ENCODE measurements around the gene COL28A1. TPM values are rescaled to one million over a fixed set of nuclear protein-coding genes. Genes with fewer than 3 reads are reported as not detected.

COL28A1 gene
- total and polyA plus RNA-seq, 2 experiments from 2014 or later: 0.31 to 0.70 TPM

DNA sequence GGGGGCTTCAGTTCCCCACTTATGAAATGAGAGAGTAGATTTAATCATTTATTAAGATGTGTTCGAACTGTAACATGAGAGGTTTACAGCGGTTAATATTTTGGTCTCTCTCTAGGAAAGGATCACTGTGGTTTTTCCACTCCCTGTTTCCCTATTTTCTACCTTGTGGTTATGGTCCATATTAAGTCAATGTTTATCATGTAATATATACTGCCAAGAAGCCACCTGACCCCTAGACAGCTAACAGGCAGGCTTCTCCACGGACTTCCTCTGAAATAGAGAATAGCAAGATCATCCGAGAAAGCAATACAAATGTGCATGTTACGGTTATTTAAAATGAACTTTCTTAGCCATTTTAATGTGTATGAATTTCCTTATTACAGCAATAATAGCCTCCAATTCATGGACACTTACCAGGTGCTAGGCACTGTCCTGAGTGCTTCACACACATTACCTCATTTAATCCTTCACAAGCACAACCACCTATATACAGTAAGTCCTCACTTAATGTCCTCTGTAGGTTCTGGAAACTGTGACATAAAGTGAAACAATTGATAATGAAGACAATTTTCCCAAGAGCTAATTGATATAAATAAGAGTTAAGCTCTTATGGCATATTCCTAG, 835 bp upstream of the COL28A1 start:
- TF ChIP-seq NANOG (IDR thresholded peaks at IDR 0.05; ENCODE audit: borderline replicate concordance) (no peak), CREB1 (CRISPR knock-in tag; IDR thresholded peaks at IDR 0.05; ENCODE audit: low read depth) (no peak), ZNF331 (CRISPR knock-in tag; IDR thresholded peaks at IDR 0.05; ENCODE audit: low read depth) (no peak), ZNF114 (CRISPR knock-in tag; IDR thresholded peaks at IDR 0.05) (no peak), EZH2phosphoT487 (IDR thresholded peaks at IDR 0.05; ENCODE audit: unreplicated experiment) (no peak), JUNB (IDR thresholded peaks at IDR 0.05; ENCODE audit: unreplicated experiment) (no peak)
- TF ChIP-seq, protein P1, sequence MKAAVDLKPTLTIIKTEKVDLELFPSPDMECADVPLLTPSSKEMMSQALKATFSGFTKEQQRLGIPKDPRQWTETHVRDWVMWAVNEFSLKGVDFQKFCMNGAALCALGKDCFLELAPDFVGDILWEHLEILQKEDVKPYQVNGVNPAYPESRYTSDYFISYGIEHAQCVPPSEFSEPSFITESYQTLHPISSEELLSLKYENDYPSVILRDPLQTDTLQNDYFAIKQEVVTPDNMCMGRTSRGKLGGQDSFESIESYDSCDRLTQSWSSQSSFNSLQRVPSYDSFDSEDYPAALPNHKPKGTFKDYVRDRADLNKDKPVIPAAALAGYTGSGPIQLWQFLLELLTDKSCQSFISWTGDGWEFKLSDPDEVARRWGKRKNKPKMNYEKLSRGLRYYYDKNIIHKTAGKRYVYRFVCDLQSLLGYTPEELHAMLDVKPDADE (IDR thresholded peaks at IDR 0.05): no peak
- TF ChIP-seq, protein P2, sequence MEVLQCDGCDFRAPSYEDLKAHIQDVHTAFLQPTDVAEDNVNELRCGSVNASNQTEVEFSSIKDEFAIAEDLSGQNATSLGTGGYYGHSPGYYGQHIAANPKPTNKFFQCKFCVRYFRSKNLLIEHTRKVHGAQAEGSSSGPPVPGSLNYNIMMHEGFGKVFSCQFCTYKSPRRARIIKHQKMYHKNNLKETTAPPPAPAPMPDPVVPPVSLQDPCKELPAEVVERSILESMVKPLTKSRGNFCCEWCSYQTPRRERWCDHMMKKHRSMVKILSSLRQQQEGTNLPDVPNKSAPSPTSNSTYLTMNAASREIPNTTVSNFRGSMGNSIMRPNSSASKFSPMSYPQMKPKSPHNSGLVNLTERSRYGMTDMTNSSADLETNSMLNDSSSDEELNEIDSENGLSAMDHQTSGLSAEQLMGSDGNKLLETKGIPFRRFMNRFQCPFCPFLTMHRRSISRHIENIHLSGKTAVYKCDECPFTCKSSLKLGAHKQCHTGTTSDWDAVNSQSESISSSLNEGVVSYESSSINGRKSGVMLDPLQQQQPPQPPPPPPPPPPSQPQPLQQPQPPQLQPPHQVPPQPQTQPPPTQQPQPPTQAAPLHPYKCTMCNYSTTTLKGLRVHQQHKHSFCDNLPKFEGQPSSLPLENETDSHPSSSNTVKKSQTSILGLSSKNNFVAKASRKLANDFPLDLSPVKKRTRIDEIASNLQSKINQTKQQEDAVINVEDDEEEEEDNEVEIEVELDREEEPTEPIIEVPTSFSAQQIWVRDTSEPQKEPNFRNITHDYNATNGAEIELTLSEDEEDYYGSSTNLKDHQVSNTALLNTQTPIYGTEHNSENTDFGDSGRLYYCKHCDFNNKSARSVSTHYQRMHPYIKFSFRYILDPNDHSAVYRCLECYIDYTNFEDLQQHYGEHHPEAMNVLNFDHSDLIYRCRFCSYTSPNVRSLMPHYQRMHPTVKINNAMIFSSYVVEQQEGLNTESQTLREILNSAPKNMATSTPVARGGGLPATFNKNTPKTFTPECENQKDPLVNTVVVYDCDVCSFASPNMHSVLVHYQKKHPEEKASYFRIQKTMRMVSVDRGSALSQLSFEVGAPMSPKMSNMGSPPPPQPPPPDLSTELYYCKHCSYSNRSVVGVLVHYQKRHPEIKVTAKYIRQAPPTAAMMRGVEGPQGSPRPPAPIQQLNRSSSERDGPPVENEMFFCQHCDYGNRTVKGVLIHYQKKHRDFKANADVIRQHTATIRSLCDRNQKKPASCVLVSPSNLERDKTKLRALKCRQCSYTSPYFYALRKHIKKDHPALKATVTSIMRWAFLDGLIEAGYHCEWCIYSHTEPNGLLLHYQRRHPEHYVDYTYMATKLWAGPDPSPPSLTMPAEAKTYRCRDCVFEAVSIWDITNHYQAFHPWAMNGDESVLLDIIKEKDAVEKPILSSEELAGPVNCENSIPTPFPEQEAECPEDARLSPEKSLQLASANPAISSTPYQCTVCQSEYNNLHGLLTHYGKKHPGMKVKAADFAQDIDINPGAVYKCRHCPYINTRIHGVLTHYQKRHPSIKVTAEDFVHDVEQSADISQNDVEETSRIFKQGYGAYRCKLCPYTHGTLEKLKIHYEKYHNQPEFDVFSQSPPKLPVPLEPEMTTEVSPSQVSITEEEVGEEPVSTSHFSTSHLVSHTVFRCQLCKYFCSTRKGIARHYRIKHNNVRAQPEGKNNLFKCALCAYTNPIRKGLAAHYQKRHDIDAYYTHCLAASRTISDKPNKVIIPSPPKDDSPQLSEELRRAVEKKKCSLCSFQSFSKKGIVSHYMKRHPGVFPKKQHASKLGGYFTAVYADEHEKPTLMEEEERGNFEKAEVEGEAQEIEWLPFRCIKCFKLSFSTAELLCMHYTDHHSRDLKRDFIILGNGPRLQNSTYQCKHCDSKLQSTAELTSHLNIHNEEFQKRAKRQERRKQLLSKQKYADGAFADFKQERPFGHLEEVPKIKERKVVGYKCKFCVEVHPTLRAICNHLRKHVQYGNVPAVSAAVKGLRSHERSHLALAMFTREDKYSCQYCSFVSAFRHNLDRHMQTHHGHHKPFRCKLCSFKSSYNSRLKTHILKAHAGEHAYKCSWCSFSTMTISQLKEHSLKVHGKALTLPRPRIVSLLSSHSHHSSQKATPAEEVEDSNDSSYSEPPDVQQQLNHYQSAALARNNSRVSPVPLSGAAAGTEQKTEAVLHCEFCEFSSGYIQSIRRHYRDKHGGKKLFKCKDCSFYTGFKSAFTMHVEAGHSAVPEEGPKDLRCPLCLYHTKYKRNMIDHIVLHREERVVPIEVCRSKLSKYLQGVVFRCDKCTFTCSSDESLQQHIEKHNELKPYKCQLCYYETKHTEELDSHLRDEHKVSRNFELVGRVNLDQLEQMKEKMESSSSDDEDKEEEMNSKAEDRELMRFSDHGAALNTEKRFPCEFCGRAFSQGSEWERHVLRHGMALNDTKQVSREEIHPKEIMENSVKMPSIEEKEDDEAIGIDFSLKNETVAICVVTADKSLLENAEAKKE (CRISPR knock-in tag; IDR thresholded peaks at IDR 0.05): no peak
- Mint-ChIP-seq H3K9me3 (no peaks in the 10 kb centered on the region), H3K27ac (no peak overlapping the region), H3K4me3 (no peak overlapping the region), H3K27me3 (ENCODE audit: insufficient read depth, low read depth, poor library complexity) (no peaks in the 10 kb centered on the region), H3K36me3 (ENCODE audit: low read depth) (no peaks in the 10 kb centered on the region), H3K4me1 (0 out of 3 replicates have a peak, but pooled peaks cover 1% of the 10 kb centered on the region)
- Histone ChIP-seq H3K9me2 (ENCODE audit: insufficient read depth) (no peaks in the 10 kb centered on the region), H4K20me1 (replicated peaks; ENCODE audit: insufficient read depth) (no peaks in the 10 kb centered on the region), H3K4me2 (no peak overlapping the region), H3F3A (replicated peaks; ENCODE audit: low read depth) (no peaks in the 10 kb centered on the region), H3K4me3 (no peak overlapping the region), H3K4me1 (ENCODE audit: insufficient read depth) (no peaks in the 10 kb centered on the region), H3K27ac (ENCODE audit: low read depth) (no peak overlapping the region), H3K79me2 (replicated peaks; ENCODE audit: insufficient read depth) (no peaks in the 10 kb centered on the region), H2AFZ (no peak overlapping the region), H3K36me3 (ENCODE audit: insufficient read depth) (no peaks in the 10 kb centered on the region), H3K27me3 (ENCODE audit: insufficient read depth) (no peaks in the 10 kb centered on the region)
- DNase-seq (ENCODE audit: low spot score) (no peak), ATAC-seq (no peak)
